GM21381 (cell line): ENCODE results near the gene HDAC4.
A peak's percentile ranks its signal among the peaks of the same experiment; 100 is the strongest.
"Not testable (repeated sequence)": the region's sequence is repeated elsewhere in the genome, so short reads cannot be mapped to it uniquely, and the experiment has no call there.

Experiments
- ATAC-seq: cut with Tn5 transposase; IDR thresholded peaks from one replicate; pipeline ENCODE4 v1.9.1; 2021; ENCODE audit warnings: mild to moderate bottlenecking, moderate library complexity; ENCODE audit not compliant: unreplicated experiment

The HDAC4 gene

GRCh38 chr2:239285932-239286230 is 114.9 kb downstream of the HDAC4 start:
- ATAC-seq: no peak

GRCh38 chr2:239285071-239285931 is 115.5 kb downstream of the HDAC4 start:
- ATAC-seq: no peak

- no peak for ATAC-seq
These were observed 116.6 kb downstream of the HDAC4 start for GRCh38 chr2:239283961-239284795.

GRCh38 chr2:239283288-239283945 is 117.4 kb downstream of the HDAC4 start:
- no peak for ATAC-seq

- ATAC-seq: no peak
These were observed 118.2 kb downstream of the HDAC4 start for GRCh38 chr2:239282448-239283287.

GRCh38 chr2:239280296-239281017 is 120.4 kb downstream of the HDAC4 start:
- ATAC-seq: not testable (repeated sequence)

- no peak for ATAC-seq
These were observed 121.1 kb downstream of the HDAC4 start for GRCh38 chr2:239279508-239280295.

- no peak for ATAC-seq
These were observed 121.9 kb downstream of the HDAC4 start for GRCh38 chr2:239278941-239279365.

- ATAC-seq: no peak
These were observed 122.5 kb downstream of the HDAC4 start for GRCh38 chr2:239278361-239278760.

- no peak for ATAC-seq
These were observed 123.3 kb downstream of the HDAC4 start for GRCh38 chr2:239277401-239278085.

- no peak for ATAC-seq
These were observed 124.0 kb downstream of the HDAC4 start for GRCh38 chr2:239276851-239277250.

- no peak for ATAC-seq
These were observed 124.7 kb downstream of the HDAC4 start for GRCh38 chr2:239275847-239276831.

- ATAC-seq: peak; percentile 71
These were observed 125.7 kb downstream of the HDAC4 start for GRCh38 chr2:239275044-239275685.

- ATAC-seq: no peak
These were observed 126.3 kb downstream of the HDAC4 start for GRCh38 chr2:239274391-239275043.

GRCh38 chr2:239273280-239274234 is 127.3 kb downstream of the HDAC4 start:
- no peak for ATAC-seq
